ENCODE results near the gene PICALM.

PICALM gene

DNA sequence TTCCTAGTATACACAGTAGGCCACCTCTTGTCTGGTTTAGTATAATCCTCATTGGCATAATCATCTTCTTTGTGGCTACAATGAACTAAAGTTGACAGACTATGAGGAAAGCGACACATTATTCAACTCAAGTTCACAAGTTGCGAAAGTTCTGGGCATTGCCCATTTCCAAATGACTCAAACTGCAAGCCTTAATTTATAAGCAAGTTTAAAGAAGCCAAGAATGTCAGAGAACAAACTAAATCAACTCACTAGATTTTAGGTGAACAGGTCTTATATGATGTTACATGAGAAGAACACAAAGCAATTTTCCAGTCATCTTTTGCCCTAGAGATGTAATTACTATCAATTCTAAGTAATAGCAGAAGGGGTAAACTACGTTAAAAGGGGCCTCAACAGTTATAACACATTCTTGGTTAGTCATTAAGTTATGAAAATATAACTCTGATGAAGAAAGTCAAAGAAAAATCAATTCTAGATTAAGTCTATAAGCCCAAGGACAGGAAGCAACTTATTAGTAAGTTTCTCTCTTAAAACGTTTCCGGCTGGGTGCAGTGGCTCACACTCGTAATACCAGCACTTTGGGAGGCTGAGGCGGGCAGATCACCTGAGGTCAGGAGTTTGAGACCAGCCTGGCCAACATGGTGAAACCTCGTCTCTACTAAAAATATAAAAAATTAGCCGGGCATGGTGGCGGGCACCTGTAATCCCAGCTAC is 21.5 kb downstream of the PICALM start:
- DNase-seq (ENCODE audit: low spot score), result peak; percentile 62

DNA sequence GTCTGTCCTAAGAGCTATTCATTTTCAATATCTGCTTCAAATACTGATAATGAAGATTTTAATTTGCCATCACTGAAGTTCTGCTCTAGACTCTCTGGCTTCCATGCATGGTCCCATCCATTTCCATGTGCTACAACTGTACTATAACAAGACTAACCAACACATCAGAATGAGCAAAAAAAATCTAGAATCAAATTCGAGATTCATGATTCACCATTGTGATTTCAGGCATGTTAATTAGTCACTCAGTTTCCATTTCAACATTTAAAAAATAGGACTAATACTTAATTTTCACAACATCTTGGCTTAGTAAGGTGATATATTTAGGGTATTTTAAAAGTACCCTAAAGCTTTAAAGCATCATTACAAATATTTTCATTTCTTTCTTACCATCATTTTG is 22.8 kb downstream of the PICALM start:
- no peak for DNase-seq (ENCODE audit: low spot score)

DNA sequence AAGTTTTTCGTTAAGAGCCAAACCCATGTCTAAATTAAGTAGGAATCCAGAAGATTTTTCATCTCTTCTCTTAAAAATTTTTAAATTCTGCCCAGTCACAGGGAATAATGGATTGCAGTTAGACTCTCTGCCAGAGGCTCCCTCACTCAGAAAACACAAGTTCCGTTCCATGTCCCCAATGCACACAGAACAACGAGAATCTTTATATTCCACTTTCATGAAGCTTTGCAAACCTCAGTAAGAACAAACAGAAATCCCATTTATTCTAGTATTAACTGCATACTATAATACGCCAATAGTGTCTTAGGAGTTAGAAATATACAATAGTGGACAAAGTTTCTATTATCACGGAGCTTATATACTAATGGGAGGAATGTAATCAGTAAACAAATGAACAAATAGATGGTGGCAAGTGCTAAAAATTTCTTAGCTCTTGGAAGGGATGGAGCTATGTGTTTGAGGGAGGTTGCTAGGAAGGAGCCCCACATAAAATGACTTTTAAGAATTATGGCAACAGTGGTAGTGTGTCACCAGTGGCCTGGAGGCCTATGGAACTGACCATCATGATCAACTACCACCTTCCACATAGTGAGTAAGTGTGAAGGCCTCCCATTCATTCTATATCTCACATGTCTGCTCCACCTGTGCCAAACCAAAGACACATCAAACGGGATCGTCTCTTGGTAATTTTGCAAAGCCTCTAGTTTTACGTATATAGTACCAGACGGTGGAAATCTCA is 24.9 kb downstream of the PICALM start:
- DNase-seq (ENCODE audit: low spot score), result no peak

GRCh38 chr11:86041975-86042378 is 26.9 kb downstream of the PICALM start:
- DNase-seq (ENCODE audit: low spot score), result peak; percentile 82

DNA sequence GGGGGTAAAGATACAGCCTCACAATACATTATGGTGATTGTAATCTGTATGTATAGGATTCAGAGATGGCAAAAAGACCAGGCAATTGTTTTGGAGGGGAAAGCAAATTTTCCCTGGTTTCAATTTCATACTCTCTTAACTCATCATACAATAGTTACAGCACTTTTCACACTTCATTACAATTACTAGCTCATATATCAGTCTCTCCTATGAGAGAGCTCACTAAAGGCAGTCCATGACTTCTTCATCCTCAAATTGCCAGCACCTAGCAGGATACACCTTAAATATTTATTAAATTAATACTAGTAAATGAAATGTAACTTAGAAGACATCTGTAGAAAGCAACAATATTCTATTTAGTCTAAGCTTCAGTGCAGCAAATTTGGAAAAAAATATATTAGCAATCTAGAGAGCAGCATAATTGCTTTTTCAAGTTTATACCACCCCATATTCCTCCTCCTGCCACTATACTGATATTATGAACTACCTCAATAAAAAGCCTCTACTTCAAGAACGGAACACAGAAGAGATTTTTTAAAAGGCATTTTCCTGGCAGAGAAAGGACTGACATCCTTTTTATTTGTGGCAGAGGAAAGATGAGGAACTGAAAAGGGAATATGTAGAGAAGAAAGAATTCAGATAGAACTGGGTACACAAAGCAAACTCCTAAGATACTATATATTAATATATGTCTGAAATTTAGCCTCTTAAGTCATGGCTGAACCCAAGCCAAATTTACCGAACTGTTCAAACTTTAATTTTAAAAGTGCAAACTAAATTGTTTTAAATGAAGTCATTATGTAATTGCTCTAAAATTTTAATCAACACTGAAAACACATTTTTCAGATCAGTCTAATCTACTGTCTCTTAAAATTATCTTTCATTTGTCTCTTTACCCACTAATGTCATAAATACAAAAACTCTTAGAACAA is 27.7 kb downstream of the PICALM start:
- DNase-seq (ENCODE audit: low spot score), result no peak

- DNase-seq (ENCODE audit: low spot score), result no peak
Observed at GRCh38 chr11:86039094-86039493, 29.8 kb downstream of the PICALM start.

DNA sequence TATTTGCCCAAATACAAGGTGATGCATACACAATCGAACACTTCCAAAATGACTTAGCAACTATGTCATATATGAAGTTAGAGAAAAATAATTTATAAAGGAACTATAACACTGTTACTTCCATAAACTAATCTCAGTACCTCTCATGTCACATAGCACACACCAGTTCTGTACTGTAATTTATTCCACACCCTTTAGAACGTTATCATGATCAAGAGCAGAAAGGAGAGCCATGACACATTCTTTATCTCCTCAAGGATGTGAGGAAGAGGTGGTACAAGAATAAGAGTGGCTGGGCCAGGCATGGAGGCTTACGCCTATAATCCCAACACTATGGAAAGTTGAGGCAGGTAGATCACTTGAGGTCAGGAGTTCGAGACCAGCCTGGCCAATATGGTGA is 31.1 kb downstream of the PICALM start:
- DNase-seq (ENCODE audit: low spot score), result no peak

- no peak for DNase-seq (ENCODE audit: low spot score)
Observed at GRCh38 chr11:86035920-86036319, 33.0 kb downstream of the PICALM start.

- DNase-seq (ENCODE audit: low spot score), result no peak
Observed at GRCh38 chr11:86035164-86035563, 33.7 kb downstream of the PICALM start.

DNA sequence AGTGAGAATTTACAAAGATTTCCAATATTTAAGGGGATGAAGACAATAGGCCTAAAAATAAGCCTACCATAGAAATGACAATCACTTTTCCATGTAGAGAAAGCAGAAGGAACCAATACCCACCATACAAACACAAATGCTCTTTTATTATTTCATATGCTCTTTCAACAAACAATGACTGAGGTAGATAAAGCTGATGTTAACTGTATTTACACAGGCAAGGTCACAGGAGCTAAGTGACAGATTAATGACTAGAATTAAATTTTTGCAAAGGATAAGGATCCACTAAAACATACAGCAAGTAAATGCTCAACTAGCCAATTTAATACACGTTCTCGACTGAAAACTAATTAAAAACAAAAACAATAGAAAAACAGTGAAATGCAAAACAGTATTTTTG is 34.2 kb downstream of the PICALM start:
- no peak for DNase-seq (ENCODE audit: low spot score)

GRCh38 chr11:86021377-86021776 is 47.5 kb downstream of the PICALM start:
- no peak for DNase-seq (ENCODE audit: low spot score)

DNA sequence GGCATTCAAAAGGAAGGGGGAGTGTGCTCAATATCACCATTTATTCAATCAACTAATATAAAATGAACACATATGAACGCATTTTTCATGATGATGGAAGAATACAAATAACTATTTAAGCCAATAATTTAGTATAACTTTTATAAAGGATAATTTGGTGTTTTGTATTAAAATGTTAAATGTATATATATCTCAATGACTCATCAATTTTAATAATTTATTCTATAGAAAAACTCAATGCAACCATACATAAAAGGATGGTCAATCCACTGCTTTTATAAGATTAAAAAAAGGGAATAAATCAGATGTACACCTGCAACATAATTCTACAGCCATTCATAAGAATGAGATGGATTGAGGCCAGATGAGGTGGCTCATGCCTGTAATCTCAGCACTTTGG is 50.6 kb downstream of the PICALM start:
- DNase-seq (ENCODE audit: low spot score), result no peak

- no peak for DNase-seq (ENCODE audit: low spot score)
Observed at GRCh38 chr11:86016451-86016850, 52.4 kb downstream of the PICALM start.

- DNase-seq (ENCODE audit: low spot score), result no peak
Observed at GRCh38 chr11:86015699-86016098, 53.2 kb downstream of the PICALM start.

DNA sequence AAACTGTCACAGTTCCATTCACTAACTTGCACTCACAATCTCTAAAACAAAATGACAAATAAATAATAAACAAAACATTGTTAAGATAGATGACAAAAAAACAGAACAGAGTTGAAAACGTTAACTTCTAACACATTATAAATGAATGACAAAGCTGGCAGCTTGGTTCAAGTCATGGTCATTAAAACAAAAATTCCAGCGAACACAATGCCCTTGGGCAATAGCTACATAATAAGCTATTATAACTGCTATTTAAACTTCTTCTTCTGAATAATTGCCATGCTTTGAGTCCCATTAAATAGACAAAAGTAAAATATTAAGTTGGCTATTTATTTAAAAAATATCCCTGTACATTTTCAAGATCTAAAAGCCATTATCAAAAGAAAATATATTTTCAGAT is 54.7 kb downstream of the PICALM start:
- no peak for DNase-seq (ENCODE audit: low spot score)

GRCh38 chr11:86013713-86014112 is 55.2 kb downstream of the PICALM start:
- DNase-seq (ENCODE audit: low spot score), result no peak

- no peak for DNase-seq (ENCODE audit: low spot score)
Observed at GRCh38 chr11:86011175-86011574, 57.7 kb downstream of the PICALM start.

GRCh38 chr11:86003654-86004053 is 65.2 kb downstream of the PICALM start:
- DNase-seq (ENCODE audit: low spot score), result no peak

DNA sequence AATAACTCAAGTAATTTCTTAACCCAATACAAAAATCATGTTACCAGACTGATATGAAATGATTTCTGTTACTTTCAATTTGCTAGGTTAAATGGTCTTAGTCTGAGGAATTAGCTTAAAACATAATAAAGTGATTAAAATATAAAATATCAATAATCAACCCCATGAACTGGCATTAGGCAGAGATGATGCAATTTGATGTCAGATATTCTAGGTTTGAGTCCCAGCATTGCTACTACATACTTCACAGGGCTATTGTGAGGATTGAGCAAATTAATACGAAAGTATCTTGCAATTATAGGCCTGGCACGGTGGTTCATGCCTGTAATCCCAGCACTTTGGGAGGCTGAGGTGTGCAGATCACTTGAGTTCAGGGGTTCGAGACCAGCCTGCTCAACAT is 66.5 kb downstream of the PICALM start:
- no peak for DNase-seq (ENCODE audit: low spot score)

DNA sequence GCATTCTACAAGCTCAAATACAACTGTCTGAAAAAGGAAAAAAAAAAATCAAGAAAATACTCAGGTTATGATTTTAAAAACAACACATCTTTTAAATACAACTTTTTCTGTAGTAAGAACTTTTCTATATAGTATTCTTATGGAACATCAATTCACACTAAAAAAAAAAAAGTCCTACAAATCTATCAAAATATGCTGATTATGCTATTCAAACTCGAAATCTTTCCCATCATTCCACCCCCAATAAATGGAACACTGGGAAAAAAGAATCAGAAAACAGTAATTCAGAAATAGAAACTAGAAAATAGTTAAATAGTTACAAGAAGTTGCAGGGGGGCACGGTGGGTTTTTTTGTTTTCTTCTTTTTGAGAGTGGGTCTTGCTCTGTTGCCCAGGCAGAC is 77.4 kb downstream of the PICALM start:
- DNase-seq (ENCODE audit: low spot score), result no peak

GRCh38 chr11:85989746-85990145 is 79.1 kb downstream of the PICALM start:
- DNase-seq (ENCODE audit: low spot score), result no peak

- no peak for DNase-seq (ENCODE audit: low spot score)
Observed at GRCh38 chr11:85988780-85989179, 80.1 kb downstream of the PICALM start.

- DNase-seq (ENCODE audit: low spot score), result no peak
Observed at GRCh38 chr11:85977751-85978160, 91.1 kb downstream of the PICALM start.
